ENCODE measurements around the gene NDUFS4. TPM values are rescaled to one million over a fixed set of nuclear protein-coding genes. Genes with fewer than 3 reads are reported as not detected.
A peak's percentile ranks its signal among the peaks of the same experiment; 100 is the strongest.

Gene NDUFS4
- total and polyA plus RNA-seq, 2 experiments from 2014 or later: 102 to 205 TPM

GRCh38 chr5:53713978-53714666 lies 153.7 kb downstream of the NDUFS4 start:
- in situ Hi-C loops (cut with MboI): no loop called here

GRCh38 chr5:53714667-53715010 lies 154.2 kb downstream of the NDUFS4 start:
- H3K4me3 ChIP-seq: no peak overlapping the region
- no peaks in the 10 kb centered on the region for H3K9me2 ChIP-seq (ENCODE audit: insufficient read depth)
- no peaks in the 10 kb centered on the region for H4K20me1 ChIP-seq (ENCODE audit: insufficient read depth)
- H3K27me3 ChIP-seq (replicated peaks; ENCODE audit: insufficient read depth): 0 out of 2 replicates have a peak, but pooled peaks cover 3% of the 10 kb centered on the region
- no peak overlapping the region for H2AFZ ChIP-seq
- TF ChIP-seq EZH2phosphoT487 (IDR thresholded peaks at IDR 0.05; ENCODE audit: insufficient read depth, low read depth) (no peak), EZH2 (IDR thresholded peaks at IDR 0.05; ENCODE audit: insufficient read depth, poor library complexity, severe bottlenecking) (no peak)
- H3K4me1 ChIP-seq (ENCODE audit: insufficient read depth): no peaks in the 10 kb centered on the region
- no peak for DNase-seq
- no peak overlapping the region for H3K9ac ChIP-seq
- H3K9me3 ChIP-seq (ENCODE audit: low read depth): no peaks in the 10 kb centered on the region
- H3K4me2 ChIP-seq (ENCODE audit: unreplicated experiment): no peak overlapping the region
- no peaks in the 10 kb centered on the region for H3K79me2 ChIP-seq (ENCODE audit: insufficient read depth)
- no peaks in the 10 kb centered on the region for H3K36me3 ChIP-seq (ENCODE audit: low read depth)
- no peaks in the 10 kb centered on the region for H3F3A ChIP-seq (ENCODE audit: insufficient read depth)
- no peak overlapping the region for H3K27ac ChIP-seq
- in situ Hi-C loops (cut with MboI): no loop called here

More at GRCh38 chr5:53713978-53714666, 153.7 kb downstream of the NDUFS4 start:
- no peak overlapping the region for H3K9ac ChIP-seq
- no peak overlapping the region for H3K4me2 ChIP-seq (ENCODE audit: unreplicated experiment)
- 12 to 20% methylated on average over 3 of the region's 3 CpGs for WGBS, 2 experiments (ENCODE audit: low coverage in 1 of 2, low lambda C conversion rate in 2 of 2, missing lambda C conversion rate in 2 of 2)
- H3K4me3 ChIP-seq: no peak overlapping the region
- TF ChIP-seq EZH2phosphoT487 (IDR thresholded peaks at IDR 0.05; ENCODE audit: insufficient read depth, low read depth): no peak
- no peak for TF ChIP-seq EZH2 (IDR thresholded peaks at IDR 0.05; ENCODE audit: insufficient read depth, poor library complexity, severe bottlenecking)
- no peaks in the 10 kb centered on the region for H3K4me1 ChIP-seq (ENCODE audit: insufficient read depth)
- 0 out of 2 replicates have a peak, but pooled peaks cover 3% of the 10 kb centered on the region for H3K27me3 ChIP-seq (replicated peaks; ENCODE audit: insufficient read depth)
- no peaks in the 10 kb centered on the region for H3K36me3 ChIP-seq (ENCODE audit: low read depth)
- H3F3A ChIP-seq (ENCODE audit: insufficient read depth): no peaks in the 10 kb centered on the region
- H2AFZ ChIP-seq: no peak overlapping the region
- H3K27ac ChIP-seq: no peak overlapping the region
- no peaks in the 10 kb centered on the region for H3K9me2 ChIP-seq (ENCODE audit: insufficient read depth)
- no peaks in the 10 kb centered on the region for H3K79me2 ChIP-seq (ENCODE audit: insufficient read depth)
- DNase-seq: peak; percentile 4
- H4K20me1 ChIP-seq (ENCODE audit: insufficient read depth): no peaks in the 10 kb centered on the region
- no peaks in the 10 kb centered on the region for H3K9me3 ChIP-seq (ENCODE audit: low read depth)

GRCh38 chr5:53726121-53726520 lies 165.7 kb downstream of the NDUFS4 start:
- Histone ChIP-seq H3K9me2 (ENCODE audit: insufficient read depth) (0 out of 2 replicates have a peak, but pooled peaks cover 5% of the 10 kb centered on the region), H3K4me1 (ENCODE audit: insufficient read depth) (no peaks in the 10 kb centered on the region), H4K20me1 (ENCODE audit: insufficient read depth) (no peaks in the 10 kb centered on the region), H3K9me3 (ENCODE audit: low read depth) (no peaks in the 10 kb centered on the region), H3K4me3 (no peak overlapping the region), H3K36me3 (ENCODE audit: low read depth) (no peaks in the 10 kb centered on the region), H3K4me2 (ENCODE audit: unreplicated experiment) (no peak overlapping the region), H2AFZ (no peak overlapping the region), H3F3A (ENCODE audit: insufficient read depth) (no peaks in the 10 kb centered on the region), H3K79me2 (ENCODE audit: insufficient read depth) (no peaks in the 10 kb centered on the region), H3K27ac (no peak overlapping the region), H3K27me3 (replicated peaks; ENCODE audit: insufficient read depth) (0 out of 2 replicates have a peak, but pooled peaks cover 11% of the 10 kb centered on the region), H3K9ac (no peak overlapping the region)
- TF ChIP-seq EZH2 (IDR thresholded peaks at IDR 0.05; ENCODE audit: insufficient read depth, poor library complexity, severe bottlenecking): no peak
- no peak for TF ChIP-seq EZH2phosphoT487 (IDR thresholded peaks at IDR 0.05; ENCODE audit: insufficient read depth, low read depth)
- in situ Hi-C loops (cut with MboI): no loop called here
- no peak for DNase-seq
- WGBS, 2 experiments (ENCODE audit: low coverage in 1 of 2, low lambda C conversion rate in 2 of 2, missing lambda C conversion rate in 2 of 2): 59 to 60% methylated on average over 3 of the region's 3 CpGs

- in situ Hi-C loops (cut with MboI): no loop called here
- no peak overlapping the region for H3K27ac ChIP-seq
- DNase-seq: no peak
- 90 to 100% methylated on average over 1 of the region's 1 CpG for WGBS, 2 experiments (ENCODE audit: low coverage in 1 of 2, low lambda C conversion rate in 2 of 2, missing lambda C conversion rate in 2 of 2)
- no peaks in the 10 kb centered on the region for H3K36me3 ChIP-seq (ENCODE audit: low read depth)
- H3F3A ChIP-seq (ENCODE audit: insufficient read depth): no peaks in the 10 kb centered on the region
- H3K27me3 ChIP-seq (replicated peaks; ENCODE audit: insufficient read depth): no peaks in the 10 kb centered on the region
- no peaks in the 10 kb centered on the region for H3K79me2 ChIP-seq (ENCODE audit: insufficient read depth)
- no peaks in the 10 kb centered on the region for H4K20me1 ChIP-seq (ENCODE audit: insufficient read depth)
- H3K9me2 ChIP-seq (ENCODE audit: insufficient read depth): no peaks in the 10 kb centered on the region
- H3K4me3 ChIP-seq: no peak overlapping the region
- no peak overlapping the region for H3K9ac ChIP-seq
- no peak overlapping the region for H2AFZ ChIP-seq
- H3K4me1 ChIP-seq (ENCODE audit: insufficient read depth): no peaks in the 10 kb centered on the region
- H3K4me2 ChIP-seq (ENCODE audit: unreplicated experiment): no peak overlapping the region
- no peaks in the 10 kb centered on the region for H3K9me3 ChIP-seq (ENCODE audit: low read depth)
- TF ChIP-seq EZH2phosphoT487 (IDR thresholded peaks at IDR 0.05; ENCODE audit: insufficient read depth, low read depth) (no peak), EZH2 (IDR thresholded peaks at IDR 0.05; ENCODE audit: insufficient read depth, poor library complexity, severe bottlenecking) (no peak)
Observed at GRCh38 chr5:53730943-53731342, 170.5 kb downstream of the NDUFS4 start.

Other genes with a start within 250 kb of the NDUFS4 start
- 61.2 and 87.0 TPM in 2 replicates for gene FST, start 80.0 kb upstream of the NDUFS4 start, total RNA-seq (2014; rRNA removed; shearing (Covaris generic))
- 56.0 and 85.0 TPM in 2 replicates for gene FST, start 80.0 kb upstream of the NDUFS4 start, polyA plus RNA-seq (2016; fragmentation: Nextera tagmentation; extraction: Ambion mirVana)